Effector CD8-positive, alpha-beta T cell (primary cell): ENCODE results near the gene PLXDC2.
"Not testable (repeated sequence)": the region's sequence is repeated elsewhere in the genome, so short reads cannot be mapped to it uniquely, and the experiment has no call there.

Source experiments
- DNase-seq: peaks from one replicate; lab custom pipeline; 2025; lab: John Stamatoyannopoulos, UW
- total RNA-seq, 4 experiments: gene quantifications; one replicate each; lab custom pipeline; 2026; lab: John Stamatoyannopoulos, UW

The PLXDC2 gene
- 0 to 0.72 (median 0) reads per million in 4 experiments for total RNA-seq

- DNase-seq, result no peak
Measured at GRCh38 chr10:19816411-19817230, at the start of gene PLXDC2. PLXDC2 (plus strand) TSS chr10:19816432.

GRCh38 chr10:19767876-19768275 lies 48.4 kb upstream of the PLXDC2 start:
- DNase-seq, result no peak

- not testable (repeated sequence) for DNase-seq
Measured at GRCh38 chr10:19769826-19770225, 46.4 kb upstream of the PLXDC2 start.

- no peak for DNase-seq
Measured at GRCh38 chr10:19772972-19773371, 43.3 kb upstream of the PLXDC2 start.

GRCh38 chr10:19775296-19775695 lies 40.9 kb upstream of the PLXDC2 start:
- DNase-seq, result no peak

GRCh38 chr10:19777806-19778205 lies 38.4 kb upstream of the PLXDC2 start:
- no peak for DNase-seq

- no peak for DNase-seq
Measured at GRCh38 chr10:19778996-19779395, 37.2 kb upstream of the PLXDC2 start.

GRCh38 chr10:19782430-19783089 lies 33.7 kb upstream of the PLXDC2 start:
- no peak for DNase-seq

- DNase-seq, result no peak
Measured at GRCh38 chr10:19783721-19784120, 32.5 kb upstream of the PLXDC2 start.

- no peak for DNase-seq
Measured at GRCh38 chr10:19785366-19785765, 30.9 kb upstream of the PLXDC2 start.

GRCh38 chr10:19788075-19788686 lies 28.1 kb upstream of the PLXDC2 start:
- DNase-seq, result no peak

- no peak for DNase-seq
Measured at GRCh38 chr10:19788902-19789301, 27.3 kb upstream of the PLXDC2 start.

- no peak for DNase-seq
Measured at GRCh38 chr10:19789607-19790006, 26.6 kb upstream of the PLXDC2 start.

- DNase-seq, result no peak
Measured at GRCh38 chr10:19791032-19791431, 25.2 kb upstream of the PLXDC2 start.

GRCh38 chr10:19795684-19796083 lies 20.5 kb upstream of the PLXDC2 start:
- DNase-seq, result no peak

- no peak for DNase-seq
Measured at GRCh38 chr10:19800161-19800560, 16.1 kb upstream of the PLXDC2 start.

GRCh38 chr10:19801369-19801768 lies 14.9 kb upstream of the PLXDC2 start:
- no peak for DNase-seq

GRCh38 chr10:19803676-19804075 lies 12.6 kb upstream of the PLXDC2 start:
- DNase-seq, result no peak

GRCh38 chr10:19809481-19809880 lies 6.8 kb upstream of the PLXDC2 start:
- DNase-seq, result no peak

- no peak for DNase-seq
Measured at GRCh38 chr10:19811540-19811939, 4.7 kb upstream of the PLXDC2 start.

- no peak for DNase-seq
Measured at GRCh38 chr10:19812976-19813375, 3.3 kb upstream of the PLXDC2 start.

- DNase-seq, result no peak
Measured at GRCh38 chr10:19815036-19815730, 1.0 kb upstream of the PLXDC2 start.
